Lung (tissue), 12 donors: ENCODE data around the gene GNG10. TPM values are rescaled to one million over a fixed set of nuclear protein-coding genes. Genes with fewer than 3 reads are reported as not detected.

Experiments
- ATAC-seq: fragments of 200-7000 bp; cut with Tn5 transposase; one replicate; pipeline ENCODE4 v1.9.1; 2020; ENCODE audit warnings: moderate number of reproducible peaks; ENCODE audit not compliant: insufficient read depth, low FRiP score
- DNase-seq, 3 donors: peaks; one replicate each; pipeline ENCODE4 v3.0.0-alpha.2; 2013 to 2017
- H3K27ac ChIP-seq, 2 donors: one replicate each; pipeline ENCODE4 v1.5.1; 2013; ENCODE audit warnings: mild to moderate bottlenecking in 2 of 2, moderate library complexity in 2 of 2, control low read depth in 1 of 2, inconsistent platforms in 1 of 2, low read depth in 1 of 2, low read length in 1 of 2
- H3K27me3 ChIP-seq, 3 donors: one replicate each; pipeline ENCODE4 v1.5.1; 2013; ENCODE audit warnings: low read length in 2 of 3; ENCODE audit not compliant: control insufficient read depth in 3 of 3, insufficient read depth in 3 of 3
- H3K36me3 ChIP-seq, 4 donors: one replicate each; pipeline ENCODE4 v1.5.1; 2013; ENCODE audit warnings: low read length in 4 of 4, mild to moderate bottlenecking in 1 of 4, moderate library complexity in 1 of 4; ENCODE audit not compliant: control insufficient read depth in 4 of 4, insufficient read depth in 4 of 4
- H3K4me1 ChIP-seq, 5 donors: one replicate each; pipeline ENCODE4 v1.5.1; 2013; ENCODE audit warnings: low read length in 5 of 5, mild to moderate bottlenecking in 2 of 5, moderate library complexity in 1 of 5; ENCODE audit not compliant: control insufficient read depth in 5 of 5, insufficient read depth in 5 of 5
- H3K4me3 ChIP-seq: one replicate; pipeline ENCODE4 v1.5.1; 2013; ENCODE audit warnings: mild to moderate bottlenecking, control low read depth, moderate library complexity
- H3K9ac ChIP-seq, 2 donors: one replicate each; pipeline ENCODE4 v1.5.1; 2013; ENCODE audit warnings: low read length in 2 of 2, control low read depth in 1 of 2; ENCODE audit not compliant: insufficient read depth in 1 of 2
- H3K9me3 ChIP-seq, 4 donors: one replicate each; pipeline ENCODE4 v1.5.1; 2013; ENCODE audit warnings: low read length in 3 of 4, mild to moderate bottlenecking in 1 of 4, moderate library complexity in 1 of 4; ENCODE audit not compliant: control insufficient read depth in 4 of 4, insufficient read depth in 3 of 4
- CTCF ChIP-seq: IDR thresholded peaks from 2 replicates; pipeline ENCODE4 v1.5.1; 2012; ENCODE audit warnings: mild to moderate bottlenecking; ENCODE audit errors: control extremely low read depth, extremely low read depth
- WGBS, 2 donors: extraction: QIAGEN DNeasy Blood & Tissue Kit; methylation state at CpG; one replicate each; pipeline ENCODE4 v1.1.7; 2013; 5-methylcytosine and 5-hydroxymethylcytosine counted together
- polyA plus RNA-seq, 2 donors: library from polyadenylated mRNA; stranded (reverse); fragments of 200-250 nt; gene quantifications; one replicate each; pipeline ENCODE4 v1.2.1, GENCODE V29; 2013
- total RNA-seq, 2 donors: library from RNA; depleted of rRNA in 1 of 2; stranded (reverse); fragments of >200 nt in 1 of 2; gene quantifications; one replicate each; pipeline ENCODE4 v1.2.1, GENCODE V29; 2014 to 2021
- donor health status: control.
- donor health status: control.
- donor health status: Bipolar disorder and iron deficiency.
- donor health status: healthy.
- donor health status: DM: yes; HTN: yes; CAD: no.

The GNG10 gene
- total and polyA plus RNA-seq, 4 donors, result 40.4 to 98.5 (median 46.0) TPM

DNA sequence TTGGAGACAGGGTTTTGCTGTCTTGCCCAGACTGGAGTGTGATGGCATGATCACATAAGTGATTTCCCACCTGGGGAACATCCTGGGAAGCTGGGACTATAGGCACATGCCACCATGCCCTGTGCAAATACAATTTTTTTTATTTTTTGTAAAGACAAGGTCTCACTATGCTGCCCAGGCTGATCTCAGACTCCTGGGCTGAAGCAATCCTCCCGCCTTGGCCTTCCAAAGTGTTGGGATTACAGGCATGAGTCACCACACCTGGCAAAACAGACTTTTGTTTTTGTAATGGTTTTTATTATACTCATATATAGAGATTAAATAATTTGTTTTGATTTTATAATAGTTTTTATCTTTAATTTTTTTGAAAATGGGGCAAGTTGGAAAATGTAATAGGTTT lies 15.6 kb upstream of the GNG10 start:
- Histone ChIP-seq H3K27me3 (no peaks in the 10 kb centered on the region), H3K27ac (no peak overlapping the region), H3K9me3 (no peaks in the 10 kb centered on the region), H3K4me1 (no peaks in the 10 kb centered on the region), H3K9ac (no peak overlapping the region), H3K36me3 (peaks cover 0 to 18% (median 6%) of the 10 kb centered on the region in 4 donors), H3K4me3 (no peak overlapping the region)
- ATAC-seq (no peak), DNase-seq (no peak)
- no peak for TF ChIP-seq CTCF
- 97 to 99% methylated on average over 1 of the region's 1 CpG for WGBS, 2 donors

DNA sequence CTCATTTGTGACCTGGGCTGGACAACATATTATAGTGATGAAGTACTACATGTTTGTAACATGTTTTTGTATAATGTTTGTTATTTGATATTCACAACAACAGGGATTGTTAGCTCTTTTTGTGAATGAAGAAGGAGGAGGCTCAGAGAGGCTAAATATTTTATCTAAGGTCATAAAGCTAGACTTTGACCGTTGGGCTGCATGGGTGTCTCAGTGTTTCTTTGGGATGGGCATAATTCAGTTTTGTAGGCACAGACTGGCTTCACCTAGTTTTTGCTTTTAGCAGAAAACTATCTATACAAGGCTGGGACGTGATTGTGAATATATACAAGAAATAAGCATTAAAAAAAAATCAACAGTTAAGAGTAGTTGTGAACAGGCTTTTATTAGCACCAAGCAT lies 15.0 kb upstream of the GNG10 start:
- TF ChIP-seq CTCF, result no peak
- Histone ChIP-seq H3K4me3 (no peak overlapping the region), H3K27me3 (no peaks in the 10 kb centered on the region), H3K9ac (no peak overlapping the region), H3K27ac (no peak overlapping the region), H3K36me3 (peaks cover 0 to 18% (median 6%) of the 10 kb centered on the region in 4 donors), H3K4me1 (no peaks in the 10 kb centered on the region), H3K9me3 (no peaks in the 10 kb centered on the region)
- no peak for ATAC-seq
- no peak for DNase-seq
- WGBS, 2 donors, result 85 to 98% methylated on average over 2 of the region's 2 CpGs

DNA sequence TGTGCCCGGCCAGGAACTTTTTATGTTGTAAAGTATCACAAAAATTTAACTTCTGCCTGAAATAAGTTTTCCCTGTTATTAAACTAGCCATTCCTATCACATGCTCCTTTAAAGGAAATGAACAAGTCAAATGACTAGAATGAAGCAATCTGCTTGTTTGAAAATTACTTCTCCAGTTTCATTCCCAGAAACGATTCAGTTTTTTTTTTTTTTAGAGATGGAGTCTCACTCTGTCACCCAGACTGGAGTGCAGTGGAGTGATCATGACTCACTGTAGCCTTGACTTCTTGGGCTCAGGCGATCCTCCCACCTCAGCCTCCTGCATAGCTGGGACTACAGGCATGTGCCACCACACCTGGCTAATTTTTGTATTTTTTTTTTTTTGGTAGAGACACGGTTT lies 13.3 kb upstream of the GNG10 start:
- ATAC-seq (peak; percentile 41), DNase-seq (no peak)
- 76% methylated on average over 4 of the region's 4 CpGs for WGBS, 2 donors
- no peak overlapping the region for H3K4me3 ChIP-seq
- no peaks in the 10 kb centered on the region for H3K9me3 ChIP-seq
- no peaks in the 10 kb centered on the region for H3K27me3 ChIP-seq
- peaks cover 0 to 19% (median 6%) of the 10 kb centered on the region in 4 donors for H3K36me3 ChIP-seq
- no peak for TF ChIP-seq CTCF
- no peak overlapping the region for H3K9ac ChIP-seq
- H3K27ac ChIP-seq, result no peak overlapping the region
- H3K4me1 ChIP-seq, result no peaks in the 10 kb centered on the region

GRCh38 chr9:111649016-111649415 lies 12.4 kb upstream of the GNG10 start:
- TF ChIP-seq CTCF, result no peak
- H3K27ac ChIP-seq, result no peak overlapping the region
- no peaks in the 10 kb centered on the region for H3K9me3 ChIP-seq
- no peaks in the 10 kb centered on the region for H3K4me1 ChIP-seq
- DNase-seq, result no peak
- H3K36me3 ChIP-seq, result peaks cover 0 to 17% (median 6%) of the 10 kb centered on the region in 4 donors
- ATAC-seq, result no peak
- no peak overlapping the region for H3K4me3 ChIP-seq
- H3K9ac ChIP-seq, result no peak overlapping the region
- WGBS, 2 donors, result 93 to 96% methylated on average over 4 of the region's 4 CpGs
- no peaks in the 10 kb centered on the region for H3K27me3 ChIP-seq
